Fibroblast of pulmonary artery (primary cell): ENCODE measurements around the gene GPR137C.
"Not testable (repeated sequence)": the region's sequence is repeated elsewhere in the genome, so short reads cannot be mapped to it uniquely, and the experiment has no call there.

Experiments
- DNase-seq: peaks from one replicate; pipeline ENCODE4 v3.0.0-alpha.2; 2010; ENCODE audit warnings: low read depth
- H3K4me3 ChIP-seq: replicated peaks from 2 replicates; pipeline ENCODE4 v1.5.1; 2011; ENCODE audit warnings: low read depth, mild to moderate bottlenecking, control low read depth, low read length, moderate library complexity
- CTCF ChIP-seq: IDR thresholded peaks from 2 replicates; pipeline ENCODE4 v1.5.1; 2011; ENCODE audit warnings: mild to moderate bottlenecking, control low read depth, low read length, inconsistent platforms; ENCODE audit errors: missing control alignments

GPR137C gene

GRCh38 chr14:52563120-52563519, 10.5 kb downstream of the GPR137C start:
- no peak overlapping the region for H3K4me3 ChIP-seq
- DNase-seq: peak; percentile 40
- TF ChIP-seq CTCF: no peak

GRCh38 chr14:52568454-52568853, 15.8 kb downstream of the GPR137C start:
- DNase-seq, H3K4me3 ChIP-seq: not testable (repeated sequence)

GRCh38 chr14:52575858-52576257, 23.2 kb downstream of the GPR137C start:
- H3K4me3 ChIP-seq: no peak overlapping the region
- TF ChIP-seq CTCF: no peak
- no peak for DNase-seq

GRCh38 chr14:52583544-52583943, 30.9 kb downstream of the GPR137C start:
- DNase-seq: no peak
- H3K4me3 ChIP-seq: no peak overlapping the region
- TF ChIP-seq CTCF: no peak

- no peak overlapping the region for H3K4me3 ChIP-seq
- DNase-seq: no peak
- no peak for TF ChIP-seq CTCF
Observed at GRCh38 chr14:52589646-52590045, 37.0 kb downstream of the GPR137C start.

- TF ChIP-seq CTCF: no peak
- H3K4me3 ChIP-seq: no peak overlapping the region
- DNase-seq: no peak
Observed at GRCh38 chr14:52590318-52590717, 37.7 kb downstream of the GPR137C start.

- DNase-seq: no peak
- H3K4me3 ChIP-seq: no peak overlapping the region
- no peak for TF ChIP-seq CTCF
Observed at GRCh38 chr14:52596320-52596719, 43.7 kb downstream of the GPR137C start.

GRCh38 chr14:52596861-52597260, 44.2 kb downstream of the GPR137C start:
- no peak overlapping the region for H3K4me3 ChIP-seq
- TF ChIP-seq CTCF: no peak
- no peak for DNase-seq
